Transverse colon (tissue), 4 donors: ENCODE results near the gene DUSP14. TPM values are rescaled to one million over a fixed set of nuclear protein-coding genes. Genes with fewer than 3 reads are reported as not detected.
A peak's percentile ranks its signal among the peaks of the same experiment; 100 is the strongest.

ENCODE experiments used
- DNase-seq: peaks from one replicate; pipeline ENCODE4 v3.0.0-alpha.2; 2019
- H3K27ac ChIP-seq, 4 donors: fragments of 200-600 bp; sonication (generic); 2 replicates each; pipeline ENCODE4 v1.5.1; 2016 to 2018; ENCODE audit warnings: inconsistent platforms in 4 of 4
- H3K27me3 ChIP-seq: fragments of 200-600 bp; sonication (generic); 2 replicates; pipeline ENCODE4 v1.5.1; 2017; ENCODE audit warnings: inconsistent platforms
- H3K36me3 ChIP-seq, 4 donors: fragments of 200-600 bp; sonication (generic); 2 replicates each; pipeline ENCODE4 v1.5.1; 2017 to 2019; ENCODE audit warnings: inconsistent platforms in 4 of 4
- H3K4me1 ChIP-seq, 4 donors: fragments of 200-600 bp; sonication (generic); 2 replicates each; pipeline ENCODE4 v1.5.1; 2017 to 2020; ENCODE audit warnings: inconsistent platforms in 4 of 4
- H3K4me3 ChIP-seq, 4 donors: fragments of 200-600 bp; sonication (generic); 1 replicate in 1 of 4; 2 replicates in 3 of 4; pipeline versions ENCODE4 v1.5.1 to v1.6.1; 2017 to 2019; ENCODE audit warnings: inconsistent platforms in 4 of 4
- H3K9me3 ChIP-seq, 2 donors: fragments of 200-600 bp; sonication (generic); 2 replicates each; pipeline ENCODE4 v1.5.1; 2017 to 2019; ENCODE audit warnings: inconsistent platforms in 2 of 2
- CTCF ChIP-seq, 5 experiments: fragments of 200-600 bp in 3 of 5; fragments of 450-650 bp in 2 of 5; sonication (generic) in 3 of 5; IDR thresholded peaks; 1 replicate in 2 of 5; 2 replicates in 3 of 5; pipeline ENCODE4 v1.5.1; 2016 to 2017; ENCODE audit warnings: antibody characterized with exemption in 5 of 5, inconsistent platforms in 3 of 5, mild to moderate bottlenecking in 2 of 5, moderate library complexity in 1 of 5
- EP300 ChIP-seq: sonication (generic); formaldehyde crosslinking; IDR thresholded peaks from one replicate; pipeline ENCODE4 v1.6.1; 2017; ENCODE audit warnings: antibody characterized with exemption, low read depth
- POLR2A ChIP-seq: fragments of 450-650 bp; IDR thresholded peaks from one replicate; pipeline ENCODE4 v1.6.1; 2016; ENCODE audit warnings: antibody characterized with exemption, mild to moderate bottlenecking, moderate library complexity
- POLR2AphosphoS5 ChIP-seq, 3 donors: sonication (generic); formaldehyde crosslinking; IDR thresholded peaks; one replicate each; pipeline ENCODE4 v1.6.1; 2016; ENCODE audit warnings: antibody characterized with exemption in 3 of 3
- WGBS, 2 donors: methylation state at CpG; one replicate each; pipeline ENCODE4 v1.1.5; 2018; ENCODE audit warnings: low coverage in 1 of 2; 5-methylcytosine and 5-hydroxymethylcytosine counted together
- in situ Hi-C, 4 donors: fragments of 200-750 bp; cut with MboI; loops; one replicate each; pipeline versions ENCODE4 v1.15.0 to v1.15.1; 2017; ENCODE audit warnings: low sequenced_read_pairs in 3 of 4, low pct_ligation_motif_present in 1 of 4, low pct_unique_long_range_greater_than_20kb in 1 of 4
- intact Hi-C: fragments of 100-400 bp; cut with DNase I; formaldehyde crosslinking; loops from one replicate; pipeline ENCODE4 v1.15.1; 2023; ENCODE audit warnings: low total_unique reads
- total RNA-seq, 4 donors: library from RNA; depleted of rRNA; stranded (reverse); fragments of >200 nt; gene quantifications; one replicate each; pipeline ENCODE4 v1.1.0, GENCODE V29; 2016

DUSP14 gene
- total RNA-seq, 4 donors from 2014 or later, result 1.6 to 3.8 (median 2.8) TPM

DNA sequence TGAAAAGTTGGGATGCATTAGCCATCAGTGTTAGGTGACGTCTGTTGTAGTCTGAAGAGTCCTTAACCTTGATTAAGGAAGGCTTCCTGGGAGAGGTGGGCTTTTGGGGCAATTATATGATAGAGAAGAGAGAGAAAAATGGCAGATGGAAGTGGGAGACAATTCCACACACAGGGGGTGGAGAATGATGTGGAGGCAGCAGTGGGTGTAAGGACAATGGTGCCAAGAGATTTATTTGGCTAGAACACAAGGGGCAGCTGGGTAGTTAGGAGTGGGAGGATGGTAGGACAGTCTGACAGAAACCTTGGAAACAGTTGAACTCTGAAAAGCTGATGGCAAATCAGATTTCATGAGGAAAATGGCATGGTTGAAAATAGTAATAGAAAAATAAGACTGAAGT is 10.7 kb upstream of the DUSP14 start:
- in situ Hi-C loops (no loop called here), intact Hi-C loops (no loop called here)
- peaks cover 0 to 8% (median 0%) of the 10 kb centered on the region in 4 donors for H3K4me1 ChIP-seq
- H3K27me3 ChIP-seq, result no peaks in the 10 kb centered on the region
- TF ChIP-seq POLR2A (no peak), POLR2AphosphoS5 (IDR thresholded peaks at IDR 0.05) (no peak), EP300 (no peak), CTCF (IDR thresholded peaks at IDR 0.05) (no peak)
- H3K36me3 ChIP-seq, result peaks cover 0 to 32% (median 14%) of the 10 kb centered on the region in 4 donors
- DNase-seq, result no peak
- H3K9me3 ChIP-seq, result no peaks in the 10 kb centered on the region
- 92 to 100% methylated on average over 1 of the region's 1 CpG for WGBS, 2 donors
- no peak overlapping the region for H3K27ac ChIP-seq
- no peak overlapping the region for H3K4me3 ChIP-seq

- in situ Hi-C loops, result no loop called here
- H3K36me3 ChIP-seq, result peaks cover 0 to 20% (median 8%) of the 10 kb centered on the region in 4 donors
- intact Hi-C loops, result no loop called here
- WGBS, 2 donors, result 91 to 100% methylated on average over 1 to 2 of the region's 2 CpGs
- peaks cover 0 to 8% (median 0%) of the 10 kb centered on the region in 4 donors for H3K4me1 ChIP-seq
- TF ChIP-seq CTCF (IDR thresholded peaks at IDR 0.05), result no peak
- no peak for TF ChIP-seq POLR2AphosphoS5 (IDR thresholded peaks at IDR 0.05)
- TF ChIP-seq EP300, result no peak
- no peak for TF ChIP-seq POLR2A
- H3K4me3 ChIP-seq, result no peak overlapping the region
- H3K9me3 ChIP-seq, result no peaks in the 10 kb centered on the region
- H3K27me3 ChIP-seq, result no peaks in the 10 kb centered on the region
- no peak overlapping the region for H3K27ac ChIP-seq
- no peak for DNase-seq
These were observed 9.3 kb upstream of the DUSP14 start for GRCh38 chr17:37480427-37480826.

- no peak overlapping the region for H3K4me3 ChIP-seq
- no peak for TF ChIP-seq POLR2AphosphoS5 (IDR thresholded peaks at IDR 0.05)
- TF ChIP-seq EP300, result no peak
- no peak for TF ChIP-seq POLR2A
- TF ChIP-seq CTCF (IDR thresholded peaks at IDR 0.05), result no peak
- no peak for DNase-seq
- intact Hi-C loops, result no loop called here
- no peak overlapping the region for H3K27ac ChIP-seq
- no peaks in the 10 kb centered on the region for H3K27me3 ChIP-seq
- H3K4me1 ChIP-seq, result peaks cover 0 to 7% (median 0%) of the 10 kb centered on the region in 4 donors
- in situ Hi-C loops, result no loop called here
- H3K36me3 ChIP-seq, result peaks cover 0 to 18% (median 6%) of the 10 kb centered on the region in 4 donors
- no peaks in the 10 kb centered on the region for H3K9me3 ChIP-seq
- 90 to 100% methylated on average over 4 to 9 of the region's 9 CpGs for WGBS, 2 donors
These were observed 8.6 kb upstream of the DUSP14 start for GRCh38 chr17:37481001-37481665.

DNA sequence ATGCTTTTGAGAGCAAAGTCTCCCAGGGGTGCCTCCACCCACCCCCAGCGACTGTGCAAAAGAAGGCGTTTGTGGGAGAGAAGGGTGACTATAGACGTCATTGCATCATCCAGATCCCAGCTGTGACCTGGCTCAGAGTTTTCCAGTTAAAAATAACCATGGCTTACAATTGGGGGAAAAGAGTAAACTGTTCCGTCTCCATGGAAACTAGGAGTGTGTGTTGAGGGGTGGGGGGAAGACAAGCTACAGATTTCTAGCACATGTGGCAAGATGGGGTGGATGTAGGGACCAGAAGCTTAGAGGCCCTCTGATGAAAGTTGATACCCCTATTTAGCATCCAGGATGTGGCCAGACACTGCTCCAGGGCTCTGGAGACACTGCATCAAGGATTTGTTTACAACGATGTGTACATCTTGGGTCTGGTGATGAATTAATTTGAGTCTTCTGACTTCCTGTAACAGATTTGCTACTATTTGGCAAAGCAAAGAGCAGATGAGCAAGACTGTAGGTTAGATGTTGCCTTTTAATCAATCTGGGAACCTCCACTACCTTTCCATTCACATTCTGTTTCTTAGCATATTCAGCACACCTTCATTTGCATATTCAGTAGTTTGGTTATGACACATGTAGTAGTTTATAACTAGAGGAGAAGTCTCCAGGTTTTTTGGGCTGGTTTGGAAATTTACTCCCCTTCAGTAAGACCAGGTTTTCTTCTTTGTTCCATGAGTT is 6.2 kb upstream of the DUSP14 start:
- Histone ChIP-seq H3K27me3 (no peaks in the 10 kb centered on the region), H3K4me1 (peaks cover 0 to 8% (median 5%) of the 10 kb centered on the region in 4 donors), H3K9me3 (no peaks in the 10 kb centered on the region), H3K27ac (peak overlapping the region in 3 of 4 donors; percentile 4 to 27 (median 7)), H3K36me3 (peaks cover 0 to 12% (median 5%) of the 10 kb centered on the region in 4 donors), H3K4me3 (no peak overlapping the region)
- intact Hi-C loops, result no loop called here
- in situ Hi-C loops, result no loop called here
- WGBS, 2 donors, result 30 to 71% methylated on average over 2 to 5 of the region's 5 CpGs
- peak; percentile 19 for DNase-seq
- TF ChIP-seq POLR2AphosphoS5 (IDR thresholded peaks at IDR 0.05) (no peak), POLR2A (no peak), CTCF (IDR thresholded peaks at IDR 0.05) (no peak), EP300 (no peak)
